Astrocyte (in vitro differentiated cells and primary cell): Measurements from ENCODE around the gene RASGEF1C. TPM values are rescaled to one million over a fixed set of nuclear protein-coding genes. Genes with fewer than 3 reads are reported as not detected.

Experiments used
- DNase-seq: peaks from one replicate; pipeline ENCODE4 v3.0.0-alpha.2; 2010; ENCODE audit warnings: low read depth
- FAIRE-seq: peaks from 2 replicates; lab custom pipeline; 2011; peaks lifted over from hg19 to GRCh38; lab: Jason Lieb, UNC
- H2AFZ ChIP-seq: 2 replicates; pipeline ENCODE4 v1.6.0; 2012; ENCODE audit warnings: low read depth, low read length, inconsistent platforms
- H3K27ac ChIP-seq: 2 replicates; pipeline ENCODE4 v1.5.1; 2011; ENCODE audit warnings: low read depth, low read length, inconsistent platforms
- H3K27me3 ChIP-seq: 2 replicates; pipeline ENCODE4 v1.6.0; 2011; ENCODE audit warnings: low read length, inconsistent platforms; ENCODE audit not compliant: insufficient read depth
- H3K36me3 ChIP-seq: 2 replicates; pipeline ENCODE4 v1.5.1; 2011; ENCODE audit warnings: low read length, inconsistent platforms; ENCODE audit not compliant: insufficient read depth
- H3K4me1 ChIP-seq: 2 replicates; pipeline ENCODE4 v1.5.1; 2011; ENCODE audit warnings: low read length, inconsistent platforms; ENCODE audit not compliant: insufficient read depth
- H3K4me2 ChIP-seq: 2 replicates; pipeline ENCODE4 v1.6.0; 2012; ENCODE audit warnings: low read length, inconsistent platforms
- H3K4me3 ChIP-seq: 2 replicates; pipeline ENCODE4 v1.5.1; 2011; ENCODE audit warnings: low read depth, mild to moderate bottlenecking, low read length, inconsistent platforms; ENCODE audit not compliant: insufficient read depth
- H3K79me2 ChIP-seq: 2 replicates; pipeline ENCODE4 v1.6.0; 2012; ENCODE audit warnings: mild to moderate bottlenecking, low read length, inconsistent platforms; ENCODE audit not compliant: insufficient read depth
- H3K9ac ChIP-seq: 2 replicates; pipeline ENCODE4 v1.6.0; 2012; ENCODE audit warnings: mild to moderate bottlenecking, low read length, inconsistent platforms
- H3K9me3 ChIP-seq: 2 replicates; pipeline ENCODE4 v1.5.1; 2012; ENCODE audit warnings: low read depth, mild to moderate bottlenecking, low read length, inconsistent platforms; ENCODE audit not compliant: insufficient read depth
- H4K20me1 ChIP-seq: 2 replicates; pipeline ENCODE4 v1.6.0; 2012; ENCODE audit warnings: low read length, inconsistent platforms; ENCODE audit not compliant: insufficient read depth
- H3K27ac Mint-ChIP-seq: one replicate; pipeline ENCODE4 v1.8.0; 2021; ENCODE audit warnings: mild to moderate bottlenecking, mixed read lengths; ENCODE audit not compliant: unreplicated experiment
- H3K27me3 Mint-ChIP-seq: one replicate; pipeline ENCODE4 v1.8.0; 2021; ENCODE audit warnings: low read depth, mixed read lengths; ENCODE audit not compliant: unreplicated experiment
- H3K36me3 Mint-ChIP-seq: one replicate; pipeline ENCODE4 v1.8.0; 2021; ENCODE audit warnings: low read depth, mixed read lengths; ENCODE audit not compliant: unreplicated experiment
- H3K4me1 Mint-ChIP-seq: one replicate; pipeline ENCODE4 v1.8.0; 2021; ENCODE audit warnings: low read depth, mixed read lengths; ENCODE audit not compliant: unreplicated experiment
- H3K4me3 Mint-ChIP-seq: one replicate; pipeline ENCODE4 v1.8.0; 2021; ENCODE audit warnings: mild to moderate bottlenecking, moderate library complexity, mixed read lengths; ENCODE audit not compliant: unreplicated experiment
- H3K9me3 Mint-ChIP-seq: one replicate; pipeline ENCODE4 v1.8.0; 2021; ENCODE audit warnings: mild to moderate bottlenecking, mixed read lengths; ENCODE audit not compliant: unreplicated experiment
- CTCF ChIP-seq: IDR thresholded peaks from 2 replicates; pipeline ENCODE4 v1.5.1; 2011; ENCODE audit warnings: low read depth, mild to moderate bottlenecking, inconsistent platforms, low read length, moderate library complexity; ENCODE audit not compliant: insufficient read depth
- EZH2 ChIP-seq: IDR thresholded peaks from 2 replicates; pipeline ENCODE4 v1.6.1; 2012; ENCODE audit warnings: mild to moderate bottlenecking, low read length, inconsistent platforms; ENCODE audit not compliant: insufficient read depth
- total RNA-seq: library from RNA; stranded (reverse); gene quantifications from 2 replicates; pipeline ENCODE4 v1.2.1, GENCODE V29; 2021

Gene RASGEF1C
- total RNA-seq, 1 donor from 2014 or later: 0.41 TPM

GRCh38 chr5:180114304-180115003, 94.6 kb downstream of the RASGEF1C start:
- no peaks in the 10 kb centered on the region for H3K36me3 ChIP-seq
- peaks cover 2% of the 10 kb centered on the region for H3K27me3 Mint-ChIP-seq
- H3K4me1 Mint-ChIP-seq: peaks cover 2% of the 10 kb centered on the region
- no peaks in the 10 kb centered on the region for H3K36me3 Mint-ChIP-seq
- no peak overlapping the region for H2AFZ ChIP-seq
- no peaks in the 10 kb centered on the region for H3K9me3 ChIP-seq
- no peak overlapping the region for H3K27ac Mint-ChIP-seq
- no peaks in the 10 kb centered on the region for H4K20me1 ChIP-seq
- H3K4me3 ChIP-seq: no peak overlapping the region
- no peak for TF ChIP-seq EZH2
- no peak for TF ChIP-seq CTCF
- no peak for DNase-seq
- no peaks in the 10 kb centered on the region for H3K4me1 ChIP-seq
- H3K27me3 ChIP-seq: no peaks in the 10 kb centered on the region
- H3K27ac ChIP-seq: no peak overlapping the region
- no peak for FAIRE-seq
- no peak overlapping the region for H3K4me3 Mint-ChIP-seq
- H3K79me2 ChIP-seq: no peaks in the 10 kb centered on the region
- no peak overlapping the region for H3K9ac ChIP-seq
- H3K9me3 Mint-ChIP-seq: no peaks in the 10 kb centered on the region
- H3K4me2 ChIP-seq: no peak overlapping the region

DNA sequence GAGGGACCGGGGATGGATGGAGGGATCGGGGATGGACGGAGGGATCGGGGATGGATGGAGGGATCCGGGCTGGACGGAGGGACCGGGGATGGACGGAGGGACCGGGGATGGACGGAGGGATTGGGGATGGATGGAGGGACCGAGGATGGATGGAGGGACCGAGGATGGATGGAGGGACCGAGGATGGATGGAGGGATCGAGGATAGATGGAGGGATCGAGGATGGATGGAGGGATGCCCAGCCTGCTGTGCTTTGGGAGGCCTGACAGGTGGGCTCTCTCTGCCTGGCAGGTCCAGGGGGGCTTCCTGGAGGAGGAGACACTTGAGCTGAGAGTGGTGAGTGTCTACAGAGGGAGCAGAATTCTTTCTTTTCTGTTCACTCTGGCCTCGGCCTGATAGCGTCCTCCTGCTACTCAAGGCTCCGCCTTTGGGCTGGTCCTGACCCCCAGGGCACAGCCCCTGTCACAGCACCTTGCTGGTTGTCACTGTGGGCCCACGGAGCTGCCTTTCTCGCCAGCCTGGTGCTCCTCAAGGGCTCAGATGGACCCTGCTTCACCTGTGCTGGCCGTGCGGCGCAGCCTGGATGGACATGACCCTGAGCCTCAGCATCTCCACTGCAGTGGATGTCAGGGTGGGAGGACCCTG, 95.2 kb downstream of the RASGEF1C start:
- Histone ChIP-seq H3K27ac (no peak overlapping the region), H4K20me1 (no peaks in the 10 kb centered on the region), H3K4me2 (no peak overlapping the region), H3K79me2 (no peaks in the 10 kb centered on the region), H3K36me3 (no peaks in the 10 kb centered on the region), H3K27me3 (no peaks in the 10 kb centered on the region), H3K9me3 (no peaks in the 10 kb centered on the region), H3K9ac (no peak overlapping the region), H3K4me1 (no peaks in the 10 kb centered on the region), H2AFZ (no peak overlapping the region), H3K4me3 (no peak overlapping the region)
- no peaks in the 10 kb centered on the region for H3K9me3 Mint-ChIP-seq
- TF ChIP-seq CTCF (no peak), EZH2 (no peak)
- H3K27me3 Mint-ChIP-seq: peaks cover 2% of the 10 kb centered on the region
- no peak overlapping the region for H3K27ac Mint-ChIP-seq
- H3K36me3 Mint-ChIP-seq: no peaks in the 10 kb centered on the region
- DNase-seq (no peak), FAIRE-seq (no peak)
- no peak overlapping the region for H3K4me3 Mint-ChIP-seq
- H3K4me1 Mint-ChIP-seq: peaks cover 2% of the 10 kb centered on the region
